H1 (cell line): Measurements from ENCODE around the gene RASAL2.

Experiments used
- EGR1 ChIP-seq: IDR thresholded peaks from 2 replicates; pipeline ENCODE4 v1.6.1; 2011; ENCODE audit warnings: low read depth, low read length, borderline replicate concordance
- KDM5A ChIP-seq: fragments of 200-600 bp; IDR thresholded peaks from 2 replicates; pipeline ENCODE4 v1.7.1; 2012; ENCODE audit warnings: mild to moderate bottlenecking, low read length, inconsistent platforms, mixed read lengths
- POLR2A ChIP-seq, 2 experiments: IDR thresholded peaks; 1 replicate in 1 of 2; 2 replicates in 1 of 2; pipeline ENCODE4 v1.6.1; 2011; ENCODE audit warnings: low read depth in 2 of 2, low read length in 2 of 2, mild to moderate bottlenecking in 2 of 2; ENCODE audit errors: control extremely low read depth in 1 of 2
- USF2 ChIP-seq: IDR thresholded peaks from 2 replicates; pipeline ENCODE4 v1.6.1; 2011; ENCODE audit warnings: low read length, improper control_type of control experiment
- TF ChIP-seq, protein P1 (sequence below), 3 experiments: IDR thresholded peaks; 1 replicate in 2 of 3; 2 replicates in 1 of 3; pipeline versions ENCODE4 v1.5.1 to v1.6.1; 2011; ENCODE audit warnings: low read length in 3 of 3, mild to moderate bottlenecking in 3 of 3, inconsistent platforms in 2 of 3, low read depth in 1 of 3, moderate library complexity in 1 of 3; ENCODE audit not compliant: insufficient read depth in 1 of 3; ENCODE audit errors: control extremely low read depth in 1 of 3

GRCh38 chr1:178243890-178244289 lies 150.0 kb downstream of the RASAL2 start:
- no peak for TF ChIP-seq USF2
- TF ChIP-seq, protein P1, sequence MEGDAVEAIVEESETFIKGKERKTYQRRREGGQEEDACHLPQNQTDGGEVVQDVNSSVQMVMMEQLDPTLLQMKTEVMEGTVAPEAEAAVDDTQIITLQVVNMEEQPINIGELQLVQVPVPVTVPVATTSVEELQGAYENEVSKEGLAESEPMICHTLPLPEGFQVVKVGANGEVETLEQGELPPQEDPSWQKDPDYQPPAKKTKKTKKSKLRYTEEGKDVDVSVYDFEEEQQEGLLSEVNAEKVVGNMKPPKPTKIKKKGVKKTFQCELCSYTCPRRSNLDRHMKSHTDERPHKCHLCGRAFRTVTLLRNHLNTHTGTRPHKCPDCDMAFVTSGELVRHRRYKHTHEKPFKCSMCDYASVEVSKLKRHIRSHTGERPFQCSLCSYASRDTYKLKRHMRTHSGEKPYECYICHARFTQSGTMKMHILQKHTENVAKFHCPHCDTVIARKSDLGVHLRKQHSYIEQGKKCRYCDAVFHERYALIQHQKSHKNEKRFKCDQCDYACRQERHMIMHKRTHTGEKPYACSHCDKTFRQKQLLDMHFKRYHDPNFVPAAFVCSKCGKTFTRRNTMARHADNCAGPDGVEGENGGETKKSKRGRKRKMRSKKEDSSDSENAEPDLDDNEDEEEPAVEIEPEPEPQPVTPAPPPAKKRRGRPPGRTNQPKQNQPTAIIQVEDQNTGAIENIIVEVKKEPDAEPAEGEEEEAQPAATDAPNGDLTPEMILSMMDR (IDR thresholded peaks at IDR 0.05; ENCODE audit: control extremely low read depth in 1 of 3, insufficient read depth in 1 of 3, low read depth in 1 of 3, low read length in 3 of 3) = no peak
- TF ChIP-seq KDM5A = no peak
- no peak for TF ChIP-seq EGR1
- TF ChIP-seq POLR2A (IDR thresholded peaks at IDR 0.05; ENCODE audit: control extremely low read depth in 1 of 2, low read depth in 2 of 2, low read length in 2 of 2) = no peak
